Measurements from ENCODE around the gene SH3PXD2A.
"Not testable (repeated sequence)": the region's sequence is repeated elsewhere in the genome, so short reads cannot be mapped to it uniquely, and the experiment has no call there.

SH3PXD2A gene

DNA sequence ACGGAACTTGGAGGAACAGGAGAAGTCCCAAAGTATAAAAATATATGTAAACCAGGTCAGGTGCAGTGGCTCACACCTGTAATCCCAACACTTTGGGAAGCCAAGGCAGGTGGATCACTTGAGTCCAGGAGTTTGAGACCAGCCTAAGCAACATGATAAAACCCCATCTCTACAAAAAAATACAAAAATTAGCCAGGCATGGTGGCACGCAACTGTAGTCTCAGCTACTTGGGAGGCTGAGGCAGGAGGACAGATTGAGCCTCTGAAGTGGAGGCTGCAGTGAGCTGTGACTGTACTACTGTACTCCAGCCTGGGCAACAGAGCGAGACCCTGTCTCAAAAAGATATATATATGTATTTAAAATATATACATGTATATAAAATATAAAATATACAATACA lies 95.1 kb downstream of the SH3PXD2A start:
- H3K4me1 Mint-ChIP-seq, result peaks cover 60% of the 10 kb centered on the region

DNA sequence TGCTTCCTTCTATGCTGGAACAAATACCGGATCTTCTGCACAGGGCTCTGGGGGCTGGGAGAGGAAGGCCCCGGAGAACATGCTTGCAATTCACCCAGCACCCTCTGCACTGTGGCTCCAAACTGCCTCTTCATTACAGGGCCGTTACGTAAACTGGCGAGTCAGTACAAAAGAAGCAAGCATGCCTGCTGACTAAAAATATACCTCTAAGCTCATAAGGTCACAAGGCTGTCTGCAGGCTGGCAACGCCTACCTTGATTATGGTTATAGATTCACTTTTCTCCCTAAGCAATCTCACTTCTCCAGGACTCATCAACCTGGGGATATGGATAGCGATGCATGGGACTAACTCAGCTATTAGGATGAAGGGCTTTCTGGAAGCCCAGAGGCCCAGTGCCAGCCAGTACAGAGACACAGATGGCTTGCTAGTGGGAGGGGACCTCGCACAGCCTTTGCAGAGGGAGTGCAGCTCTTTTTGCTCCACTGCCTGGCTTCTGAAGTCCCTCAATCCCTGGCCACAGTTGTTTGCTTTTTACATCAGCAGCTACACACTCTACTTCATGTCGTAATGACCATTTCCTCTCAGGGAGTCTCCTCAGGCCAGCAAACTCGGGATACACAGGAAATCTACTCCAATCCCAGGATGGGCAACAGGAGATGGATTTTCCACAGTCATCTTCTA lies 96.1 kb downstream of the SH3PXD2A start:
- peak in 1 of 2 donors; percentile 75 for DNase-seq (ENCODE audit: low spot score in 2 of 2)
- peaks cover 51% of the 10 kb centered on the region for H3K4me1 Mint-ChIP-seq
- ATAC-seq, result peak; percentile 88
- H3K9me3 Mint-ChIP-seq, result no peaks in the 10 kb centered on the region
- H3K36me3 Mint-ChIP-seq, result peaks cover 14% of the 10 kb centered on the region
- peak overlapping the region; percentile 84 for H3K27ac Mint-ChIP-seq
- H3K4me3 Mint-ChIP-seq, result peak overlapping the region; percentile 57

More for the DNA sequence above, 95.1 kb downstream of the SH3PXD2A start:
- H3K4me3 Mint-ChIP-seq; ATAC-seq; H3K9me3 Mint-ChIP-seq; H3K27ac Mint-ChIP-seq; DNase-seq (ENCODE audit: low spot score in 2 of 2): not testable (repeated sequence)
- peaks cover 14% of the 10 kb centered on the region for H3K36me3 Mint-ChIP-seq

DNA sequence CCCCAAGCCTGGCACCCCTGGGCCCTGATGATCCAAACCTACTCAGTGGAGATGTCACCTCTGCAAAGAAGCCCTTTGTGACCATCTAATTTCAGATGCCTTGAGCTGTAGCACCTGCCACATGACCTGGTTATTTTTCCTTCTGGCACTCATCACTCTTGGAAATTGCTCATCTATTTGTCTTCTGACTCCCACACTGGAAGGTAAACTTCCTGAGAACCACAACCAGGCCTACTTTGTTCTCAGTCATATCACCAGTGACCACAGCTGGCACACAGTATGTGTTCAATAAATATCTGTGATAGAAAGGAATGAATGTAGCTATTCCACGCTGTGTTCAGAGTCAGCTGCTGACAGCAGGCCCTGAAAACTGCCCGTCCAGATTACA lies 97.1 kb downstream of the SH3PXD2A start:
- DNase-seq (ENCODE audit: low spot score in 2 of 2) (no peak), ATAC-seq (peak; percentile 59)
- H3K4me1 Mint-ChIP-seq, result peaks cover 41% of the 10 kb centered on the region
- peak overlapping the region; percentile 84 for H3K27ac Mint-ChIP-seq
- peaks cover 14% of the 10 kb centered on the region for H3K36me3 Mint-ChIP-seq
- H3K9me3 Mint-ChIP-seq, result no peaks in the 10 kb centered on the region
- peak overlapping the region; percentile 57 for H3K4me3 Mint-ChIP-seq

DNA sequence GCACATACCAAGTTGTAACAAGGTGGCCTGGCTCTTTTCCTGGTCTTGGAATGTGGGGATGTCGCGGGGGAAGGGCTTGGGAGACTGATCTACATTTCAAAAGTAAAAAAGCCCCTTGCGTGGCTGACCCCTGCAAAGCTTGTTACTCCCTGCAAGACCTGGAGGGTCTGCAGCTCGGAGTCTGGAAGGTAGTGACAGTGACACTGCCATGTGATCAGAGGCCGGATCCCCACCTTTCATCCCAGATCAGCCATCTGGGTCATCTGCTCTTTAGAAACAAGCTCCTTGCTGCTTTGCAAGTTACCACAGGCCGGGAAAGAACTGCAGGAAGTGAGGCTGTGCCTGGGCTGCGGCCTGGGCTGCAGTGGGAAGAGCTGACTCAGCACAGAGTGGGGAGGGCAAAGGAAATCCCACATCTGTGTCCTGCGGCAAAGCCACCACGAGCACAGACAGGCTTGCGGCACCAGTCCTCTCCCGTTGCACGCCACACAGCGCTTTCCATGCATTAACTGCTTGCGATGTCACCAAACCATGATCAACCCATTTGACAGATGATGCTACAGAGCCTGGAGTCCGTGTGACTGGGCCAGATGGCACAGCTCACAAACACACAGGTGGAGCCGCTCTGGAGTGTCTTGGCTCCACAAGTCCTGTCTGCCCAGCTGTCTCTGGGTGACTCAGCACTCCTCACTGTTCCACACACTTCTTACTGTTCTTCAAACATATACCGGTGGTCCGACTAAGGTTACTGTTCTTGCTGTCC lies 97.7 kb downstream of the SH3PXD2A start:
- Mint-ChIP-seq H3K4me1 (peaks cover 36% of the 10 kb centered on the region), H3K4me3 (peak overlapping the region; percentile 57), H3K27ac (peak overlapping the region; percentile 84), H3K9me3 (no peaks in the 10 kb centered on the region), H3K36me3 (peaks cover 14% of the 10 kb centered on the region)
- DNase-seq (ENCODE audit: low spot score in 2 of 2) (peak; percentile 17 to 84), ATAC-seq (peak; percentile 62)

DNA sequence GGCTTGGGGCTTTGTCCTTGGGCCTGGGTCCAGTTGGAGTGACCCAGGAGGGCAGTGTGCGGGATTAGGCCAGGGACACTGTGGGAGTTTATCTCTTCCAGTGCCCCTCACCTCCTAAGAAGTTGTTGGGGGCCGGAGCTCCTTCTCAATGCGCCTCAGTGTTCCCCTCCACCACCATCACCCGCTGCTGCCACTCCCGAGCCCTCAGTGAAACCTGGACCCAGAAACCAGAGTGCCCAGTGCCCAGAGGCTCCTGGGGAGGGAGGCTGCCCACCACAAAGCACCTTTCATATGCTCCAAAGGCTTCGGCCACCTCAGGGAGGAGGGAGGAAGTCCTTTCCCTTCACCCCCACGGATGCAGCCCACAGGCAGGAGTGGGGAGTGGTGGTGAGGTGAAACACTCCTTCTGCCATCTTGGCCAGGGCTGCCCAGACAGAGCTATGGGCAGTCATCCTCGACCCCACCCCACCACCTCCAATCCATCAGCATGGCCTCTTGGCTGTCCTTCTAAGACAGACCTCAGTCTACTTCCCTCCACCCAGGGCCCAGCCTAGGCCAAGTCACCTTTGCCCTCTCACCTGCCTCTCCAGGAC lies 99.0 kb downstream of the SH3PXD2A start:
- H3K9me3 Mint-ChIP-seq, result peaks cover 6% of the 10 kb centered on the region
- H3K4me3 Mint-ChIP-seq, result no peak overlapping the region
- peaks cover 33% of the 10 kb centered on the region for H3K4me1 Mint-ChIP-seq
- no peak for ATAC-seq
- H3K27ac Mint-ChIP-seq, result peak overlapping the region; percentile 45
- DNase-seq (ENCODE audit: low spot score in 2 of 2), result no peak
- H3K36me3 Mint-ChIP-seq, result peaks cover 14% of the 10 kb centered on the region

DNA sequence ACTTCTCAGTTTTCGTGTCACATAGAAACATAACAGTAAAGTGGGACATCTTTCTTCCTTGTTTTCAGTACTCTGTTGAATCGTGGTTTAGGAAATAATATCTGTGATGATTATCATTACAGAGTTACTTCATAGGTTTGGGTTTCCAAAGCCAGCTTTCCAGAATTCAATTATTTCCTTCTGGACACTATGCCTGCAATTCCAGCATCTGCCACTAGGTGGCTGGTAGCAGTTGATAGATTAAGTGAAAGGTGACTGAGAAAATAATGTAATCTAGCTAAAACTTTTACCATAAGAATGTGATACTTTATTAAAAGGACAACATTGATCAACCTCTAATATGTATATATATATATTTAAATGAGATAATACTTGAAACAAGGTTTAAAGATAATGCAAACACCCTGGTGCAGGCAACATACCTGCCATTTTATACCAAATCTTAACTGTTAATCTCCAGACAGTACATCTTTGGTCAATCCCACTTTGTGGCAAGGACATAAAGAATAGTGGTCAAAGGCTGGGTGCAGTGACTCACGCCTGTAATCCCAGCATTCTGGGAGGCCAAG lies 102.6 kb downstream of the SH3PXD2A start:
- Mint-ChIP-seq H3K4me1 (peaks cover 22% of the 10 kb centered on the region), H3K9me3 (peaks cover 6% of the 10 kb centered on the region), H3K27ac (no peak overlapping the region), H3K36me3 (peaks cover 14% of the 10 kb centered on the region), H3K4me3 (no peak overlapping the region)
- no peak for DNase-seq (ENCODE audit: low spot score in 2 of 2)
- ATAC-seq, result no peak

DNA sequence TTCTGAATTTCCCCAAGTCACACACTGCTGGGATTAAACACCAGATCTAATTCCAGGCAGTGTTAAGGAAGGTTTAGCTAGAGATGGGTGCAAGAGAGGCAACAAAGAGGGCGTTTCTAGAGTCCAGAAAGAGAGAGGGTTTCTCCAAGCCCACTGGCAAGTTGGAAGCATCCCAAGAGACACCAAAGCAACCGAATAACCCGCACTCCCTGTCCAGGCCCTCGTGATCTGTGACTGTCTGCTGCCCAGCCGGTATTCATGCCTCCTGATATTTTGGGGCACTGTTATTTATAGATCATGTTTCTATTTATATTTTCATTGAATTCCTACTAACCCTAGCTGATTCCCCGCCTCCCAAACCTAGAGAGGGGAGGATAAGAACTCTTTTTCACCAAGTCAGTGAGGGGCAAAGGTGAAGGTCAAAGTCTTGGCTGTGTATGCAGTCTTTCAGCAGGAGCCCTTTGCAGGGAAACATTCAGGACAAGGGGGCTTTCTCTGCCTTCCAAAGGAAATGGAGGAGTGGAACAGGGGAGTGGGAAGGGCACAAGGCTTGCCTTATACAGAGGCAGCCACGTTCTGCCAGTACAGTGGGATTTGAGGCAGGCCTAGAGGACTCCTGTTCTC lies 103.6 kb downstream of the SH3PXD2A start:
- H3K9me3 Mint-ChIP-seq, result peaks cover 6% of the 10 kb centered on the region
- peaks cover 22% of the 10 kb centered on the region for H3K4me1 Mint-ChIP-seq
- peaks cover 8% of the 10 kb centered on the region for H3K36me3 Mint-ChIP-seq
- H3K27ac Mint-ChIP-seq, result no peak overlapping the region
- no peak overlapping the region for H3K4me3 Mint-ChIP-seq
- ATAC-seq (no peak), DNase-seq (ENCODE audit: low spot score in 2 of 2) (no peak)

DNA sequence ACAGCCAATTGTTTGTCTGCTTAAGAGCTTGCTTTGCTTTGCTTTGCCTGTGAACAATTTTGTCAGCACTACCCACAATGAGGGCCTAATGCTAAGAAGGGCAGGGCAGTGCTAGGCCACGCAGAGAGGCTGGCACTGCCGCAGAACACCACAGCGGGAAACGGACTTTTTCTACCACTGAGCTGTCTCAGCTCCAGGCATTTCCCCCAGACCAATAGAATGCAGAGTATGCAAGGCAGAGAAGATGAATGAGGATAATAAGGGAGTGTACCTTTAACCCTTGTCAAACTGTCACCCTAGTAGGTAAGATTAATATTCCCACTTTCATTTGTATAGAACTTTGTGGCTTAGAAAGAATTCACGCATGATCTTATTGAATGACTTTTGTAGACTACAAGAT lies 104.5 kb downstream of the SH3PXD2A start:
- Mint-ChIP-seq H3K4me3 (no peak overlapping the region), H3K9me3 (peaks cover 6% of the 10 kb centered on the region), H3K36me3 (peaks cover 6% of the 10 kb centered on the region), H3K27ac (no peak overlapping the region), H3K4me1 (peaks cover 26% of the 10 kb centered on the region)
- DNase-seq (ENCODE audit: low spot score in 2 of 2), result no peak
- ATAC-seq, result no peak

DNA sequence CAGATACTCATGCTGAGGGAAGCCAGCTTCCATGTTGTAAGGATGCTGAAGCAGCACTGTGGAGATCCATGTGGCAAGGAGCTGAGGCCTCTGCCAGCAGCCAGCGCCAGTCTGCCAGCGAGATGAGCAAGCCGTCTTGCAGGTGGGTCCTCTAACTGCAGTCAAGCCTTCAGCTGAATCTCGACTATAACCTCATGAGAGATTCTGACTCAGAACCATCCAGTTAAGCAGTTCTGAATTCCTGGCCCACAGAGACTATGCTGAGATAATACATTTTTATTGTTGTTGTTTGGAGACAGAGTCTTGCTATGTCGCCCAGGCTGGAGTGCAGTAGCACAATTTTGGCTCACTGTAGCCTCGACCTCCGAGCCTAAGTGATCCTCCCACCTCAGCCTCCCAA lies 105.6 kb downstream of the SH3PXD2A start:
- Mint-ChIP-seq H3K4me3 (no peak overlapping the region), H3K27ac (peak overlapping the region; percentile 74), H3K4me1 (peaks cover 31% of the 10 kb centered on the region), H3K36me3 (peaks cover 6% of the 10 kb centered on the region), H3K9me3 (peaks cover 6% of the 10 kb centered on the region)
- DNase-seq (ENCODE audit: low spot score in 2 of 2), result no peak
- ATAC-seq, result no peak

DNA sequence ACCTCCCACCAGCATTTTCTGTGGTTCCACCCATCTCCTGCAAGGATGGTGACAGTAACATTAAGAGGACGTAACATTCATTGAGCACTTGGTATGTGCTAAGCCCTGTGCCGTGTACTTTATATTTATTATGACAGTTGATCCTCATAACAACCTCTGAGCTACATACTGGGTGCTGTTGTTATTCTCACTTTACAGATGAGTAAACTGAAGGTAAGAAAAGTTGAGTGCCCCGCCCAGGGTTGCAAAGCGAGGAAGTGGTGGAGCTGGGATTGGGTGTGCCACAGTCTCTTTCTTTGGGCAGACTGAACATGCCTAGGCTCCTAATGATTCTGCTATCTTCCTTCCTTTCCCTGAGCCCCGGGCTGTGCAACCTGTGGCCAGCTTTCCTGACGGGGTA lies 107.4 kb downstream of the SH3PXD2A start:
- ATAC-seq (peak; percentile 73), DNase-seq (ENCODE audit: low spot score in 2 of 2) (no peak)
- Mint-ChIP-seq H3K36me3 (peaks cover 6% of the 10 kb centered on the region), H3K27ac (peak overlapping the region; percentile 74), H3K4me1 (peaks cover 31% of the 10 kb centered on the region), H3K9me3 (peaks cover 6% of the 10 kb centered on the region), H3K4me3 (peak overlapping the region; percentile 30)

DNA sequence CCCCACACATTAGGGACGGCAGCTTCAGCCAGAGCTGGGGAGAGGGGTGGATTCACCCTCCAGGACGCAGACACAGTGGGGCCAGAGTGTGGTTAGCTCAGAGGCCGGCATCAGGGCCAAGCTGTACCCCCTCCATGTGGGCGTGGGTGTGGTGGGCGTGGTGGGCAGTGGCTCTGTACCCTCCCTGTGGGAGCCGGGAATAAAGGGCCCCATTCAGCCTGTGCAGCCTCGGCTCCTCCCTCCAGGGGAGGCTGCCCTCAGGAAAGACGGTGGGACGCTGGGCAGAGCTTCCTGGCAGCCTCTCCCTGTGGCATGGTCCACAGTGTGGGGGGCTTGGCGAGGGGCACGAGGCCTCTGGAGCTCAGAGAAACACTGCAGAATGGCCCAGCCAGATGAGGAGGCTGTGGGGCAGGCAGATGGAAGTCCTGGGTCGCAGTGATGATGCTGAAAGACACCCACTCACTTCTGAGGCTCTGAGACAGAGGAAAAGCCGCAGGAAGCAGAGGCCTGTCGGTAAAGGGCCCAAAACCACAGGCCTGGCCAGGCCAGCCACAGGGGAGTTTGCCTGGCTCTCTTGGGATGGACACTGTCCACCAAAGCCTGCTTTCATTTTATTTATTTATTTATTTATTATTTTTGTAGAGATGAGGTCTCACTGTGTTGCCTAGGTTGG lies 108.0 kb downstream of the SH3PXD2A start:
- no peak for DNase-seq (ENCODE audit: low spot score in 2 of 2)
- peaks cover 6% of the 10 kb centered on the region for H3K36me3 Mint-ChIP-seq

DNA sequence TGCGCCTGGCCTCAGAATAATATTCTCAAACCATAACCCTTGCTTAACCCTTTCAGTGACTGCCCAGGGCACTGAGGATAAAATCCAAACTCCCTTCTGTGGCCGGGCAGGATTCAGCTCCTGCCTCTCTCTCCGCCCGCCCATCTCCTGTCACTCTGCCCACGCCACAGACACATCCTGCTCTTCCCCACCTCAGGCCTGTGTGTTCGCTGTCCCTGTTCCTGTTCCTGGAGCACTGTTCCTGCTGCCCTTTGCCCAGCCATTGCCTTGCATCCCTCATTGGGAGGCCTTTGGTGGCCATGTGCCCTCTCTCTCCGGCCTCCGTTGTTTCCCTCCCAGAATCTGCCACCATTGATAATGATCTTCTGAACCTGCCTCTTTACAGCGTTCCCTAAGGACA lies 108.8 kb downstream of the SH3PXD2A start:
- peak overlapping the region; percentile 30 for H3K4me3 Mint-ChIP-seq
- peaks cover 37% of the 10 kb centered on the region for H3K4me1 Mint-ChIP-seq
- ATAC-seq (no peak), DNase-seq (ENCODE audit: low spot score in 2 of 2) (no peak)
- H3K27ac Mint-ChIP-seq, result peak overlapping the region; percentile 74
- H3K9me3 Mint-ChIP-seq, result no peaks in the 10 kb centered on the region
- peaks cover 6% of the 10 kb centered on the region for H3K36me3 Mint-ChIP-seq

More for the DNA sequence above, 108.0 kb downstream of the SH3PXD2A start:
- ATAC-seq, result no peak
- Mint-ChIP-seq H3K4me3 (peak overlapping the region; percentile 30), H3K4me1 (peaks cover 37% of the 10 kb centered on the region), H3K27ac (peak overlapping the region; percentile 74), H3K9me3 (peaks cover 5% of the 10 kb centered on the region)

DNA sequence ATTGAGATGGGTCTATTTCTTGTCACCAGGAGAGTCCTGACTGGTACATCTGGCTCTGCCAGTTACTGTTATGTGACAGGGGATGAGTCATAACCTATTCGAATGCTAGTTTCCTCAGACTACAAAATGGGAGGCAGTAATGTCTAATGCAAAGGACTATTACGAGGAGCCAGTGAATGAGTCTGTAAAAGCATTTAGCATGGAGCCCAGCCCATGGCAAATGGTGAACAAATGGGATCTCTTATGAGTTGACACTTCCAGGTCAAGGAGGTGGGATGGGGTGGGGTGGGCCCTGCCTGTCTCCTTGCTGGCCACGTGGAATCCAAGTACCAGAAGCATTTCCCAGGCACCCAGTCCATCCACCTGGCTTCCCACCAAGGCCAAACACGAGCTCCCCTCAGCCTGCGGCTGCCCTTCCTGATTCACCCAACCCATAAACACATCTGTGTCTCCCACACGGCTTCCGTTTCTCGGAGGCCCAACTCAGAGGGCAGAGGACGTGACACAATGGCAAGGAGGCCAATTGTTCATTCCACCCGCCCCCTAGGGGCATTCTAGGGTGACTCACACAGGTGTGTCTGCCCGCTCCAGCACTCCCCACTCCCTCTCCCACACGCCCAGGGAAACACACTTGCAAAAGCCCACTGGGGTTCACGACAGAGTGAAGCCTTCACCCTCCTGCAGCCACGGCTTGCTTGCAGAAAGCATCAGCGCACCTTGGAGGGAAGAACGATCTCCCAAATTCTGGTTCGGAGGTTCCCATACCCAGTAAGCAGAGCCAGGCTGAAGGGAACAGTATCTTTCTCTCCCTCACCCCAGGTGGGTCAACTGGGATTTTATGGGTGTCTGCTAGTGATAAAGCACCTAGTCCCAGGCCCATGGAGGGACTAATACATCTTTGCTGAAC lies 109.8 kb downstream of the SH3PXD2A start:
- H3K27ac Mint-ChIP-seq, result peak overlapping the region; percentile 87

DNA sequence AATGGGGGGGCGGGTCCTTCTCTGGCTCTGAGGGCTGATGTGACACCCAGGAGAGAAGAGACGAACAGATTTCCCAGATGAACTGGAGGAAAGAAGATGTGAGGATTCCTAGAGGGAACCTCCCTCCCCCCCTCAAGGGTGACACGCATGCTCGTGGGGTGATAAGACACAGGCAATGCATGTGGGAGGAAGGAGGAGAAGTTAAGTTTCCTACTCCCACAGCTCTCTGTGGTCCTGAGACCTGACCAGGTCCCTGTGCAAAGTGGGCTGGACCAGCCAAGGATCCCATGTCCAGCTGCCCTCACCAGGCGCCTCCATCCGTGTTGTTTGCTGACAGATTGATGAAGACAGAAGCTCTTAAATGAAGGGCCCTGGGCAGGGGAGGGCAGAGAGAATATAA lies 112.6 kb downstream of the SH3PXD2A start:
- H3K9me3 Mint-ChIP-seq, result no peaks in the 10 kb centered on the region
- no peak for ATAC-seq
- DNase-seq (ENCODE audit: low spot score in 2 of 2), result no peak
- peak overlapping the region; percentile 43 for H3K27ac Mint-ChIP-seq
- no peaks in the 10 kb centered on the region for H3K36me3 Mint-ChIP-seq
- H3K4me3 Mint-ChIP-seq, result no peak overlapping the region
- peaks cover 29% of the 10 kb centered on the region for H3K4me1 Mint-ChIP-seq

More for the DNA sequence above, 109.8 kb downstream of the SH3PXD2A start:
- DNase-seq (ENCODE audit: low spot score in 2 of 2) (peak in 1 of 2 donors; percentile 20), ATAC-seq (peak; percentile 83)
- no peaks in the 10 kb centered on the region for H3K9me3 Mint-ChIP-seq
- H3K36me3 Mint-ChIP-seq, result peaks cover 6% of the 10 kb centered on the region
- peak overlapping the region; percentile 33 for H3K4me3 Mint-ChIP-seq
- peaks cover 37% of the 10 kb centered on the region for H3K4me1 Mint-ChIP-seq
